Stimulated activated CD8-positive, alpha-beta memory T cell treated with anti-CD3 and anti-CD28 coated beads, Interleukin-15, amount 100 ng/mL, for 4 hours (primary cell): ENCODE measurements around the gene ADISSP.

Source experiments
- DNase-seq, 2 donors: peaks; one replicate each; pipeline ENCODE4 v3.0.0-alpha.2; 2020; ENCODE audit warnings: low read depth in 2 of 2

ADISSP gene

GRCh38 chr20:3714092-3714491, 53.5 kb downstream of the ADISSP start:
- no peak for DNase-seq

DNA sequence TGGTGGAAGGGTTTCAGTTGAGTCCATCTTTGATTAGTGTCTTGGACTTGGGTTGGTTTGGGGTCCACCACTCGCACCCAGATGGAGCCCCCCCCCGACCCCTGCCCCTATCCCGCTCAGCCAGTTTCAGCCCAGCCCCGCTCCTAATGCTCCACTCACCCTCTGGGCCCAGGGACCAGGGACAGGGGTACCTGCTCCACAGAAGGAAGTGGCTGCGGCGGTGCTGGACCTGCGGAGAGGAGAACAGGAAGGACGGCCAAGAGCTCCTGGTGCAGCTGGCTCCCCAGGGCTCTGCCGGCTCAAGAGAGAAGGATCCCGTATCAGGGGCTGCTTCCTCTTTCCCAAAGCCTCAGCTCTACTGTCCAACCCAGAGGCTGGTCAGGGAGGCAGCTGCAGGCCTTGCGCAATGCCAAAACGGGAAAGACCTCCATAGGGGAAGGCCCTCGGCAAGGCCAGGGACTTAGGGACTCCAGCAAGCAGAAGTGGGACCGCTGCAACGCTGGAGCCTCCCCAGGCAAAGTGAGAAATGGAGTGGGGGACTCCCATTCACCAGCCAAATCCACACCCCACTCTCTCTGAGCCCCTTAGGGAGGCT, 55.2 kb downstream of the ADISSP start, which contains the start of gene SIGLEC1:
Gene SIGLEC1, minus strand, starts transcription at position 322 of the 595 bp plus-strand sequence. CDS start 5,472 bp downstream, outside the sequence.
- DNase-seq: no peak

DNA sequence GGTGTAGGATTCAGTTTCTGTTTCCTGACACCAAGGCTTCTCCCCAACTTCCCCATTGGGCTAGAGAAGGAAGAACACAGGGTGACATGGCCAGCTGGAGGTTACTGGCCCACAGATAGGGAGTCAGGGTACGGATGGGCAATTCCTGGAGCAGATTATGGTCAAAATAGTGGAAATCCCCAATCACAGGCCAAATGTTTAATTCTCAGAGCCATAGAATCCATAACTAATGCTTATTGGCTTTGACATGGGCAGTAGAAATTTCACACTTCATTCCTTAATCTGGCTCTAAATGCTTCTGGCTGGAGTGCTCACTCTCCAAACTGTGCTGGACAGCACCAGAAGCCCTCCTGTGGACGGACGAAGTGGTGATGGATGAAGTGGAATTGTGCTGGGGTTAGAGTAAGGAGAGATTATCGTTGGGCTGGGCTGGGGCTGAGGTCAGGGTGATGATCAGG, 56.0 kb downstream of the ADISSP start:
- DNase-seq: no peak

GRCh38 chr20:3710703-3711483, 56.7 kb downstream of the ADISSP start:
- peak; percentile 42 for DNase-seq

GRCh38 chr20:3710011-3710466, 57.5 kb downstream of the ADISSP start:
- no peak for DNase-seq

DNA sequence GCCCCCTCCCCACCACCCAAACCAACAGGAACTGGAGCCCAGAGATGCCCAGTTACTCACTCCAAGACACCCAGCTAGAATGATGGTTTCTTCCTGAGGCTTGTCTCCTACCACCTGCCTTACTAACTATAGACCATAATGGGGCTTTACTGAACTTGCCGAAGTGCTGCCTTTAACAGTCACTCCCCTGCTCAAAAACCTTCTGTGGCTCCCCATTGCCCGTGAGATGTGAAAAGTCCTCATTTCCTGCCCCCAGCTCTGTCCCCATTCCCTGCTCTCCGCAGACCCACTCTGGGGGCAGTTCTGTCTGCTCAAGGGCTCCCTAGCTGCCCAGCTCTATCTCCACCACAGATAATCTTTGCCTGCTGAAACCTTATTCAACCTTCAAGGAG, 60.0 kb downstream of the ADISSP start:
- no peak for DNase-seq

DNA sequence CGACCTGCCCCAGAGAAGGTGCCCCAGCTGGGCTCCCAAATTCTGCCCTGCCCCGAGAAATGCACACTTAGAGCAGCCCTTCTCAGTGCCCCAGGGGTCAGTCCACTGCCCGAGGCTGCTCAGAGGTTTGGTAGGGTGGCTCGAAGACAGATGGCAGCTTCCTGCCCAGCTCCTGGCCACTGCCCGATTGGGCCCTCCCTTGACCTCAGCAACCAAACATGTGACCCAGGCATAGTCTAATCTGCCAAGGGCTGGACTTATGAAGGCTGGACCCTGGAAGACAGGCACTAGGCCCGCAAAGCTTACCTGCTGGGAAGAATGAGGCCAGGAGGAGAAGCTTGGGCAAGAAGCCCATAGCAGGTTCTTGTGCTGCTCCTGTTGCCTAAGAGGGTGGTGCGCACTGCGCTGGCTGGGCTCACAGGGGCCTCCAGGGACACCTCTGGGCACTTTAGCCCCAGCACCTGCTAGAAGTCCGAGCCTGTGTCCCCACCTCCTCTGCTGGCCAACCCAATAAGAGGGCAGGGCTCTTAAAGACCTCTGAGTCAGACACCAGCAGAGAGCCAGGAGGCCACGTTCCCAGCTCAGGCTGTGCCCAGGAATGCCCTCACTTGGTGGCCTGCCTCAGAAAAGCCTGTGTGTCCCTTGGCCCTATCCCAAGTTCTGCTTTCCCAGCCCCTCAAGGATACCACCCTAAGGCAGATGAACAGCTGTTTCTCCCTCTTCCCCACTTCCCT, 60.6 kb downstream of the ADISSP start:
- no peak for DNase-seq

GRCh38 chr20:3705970-3706739, 61.4 kb downstream of the ADISSP start:
- no peak for DNase-seq

DNA sequence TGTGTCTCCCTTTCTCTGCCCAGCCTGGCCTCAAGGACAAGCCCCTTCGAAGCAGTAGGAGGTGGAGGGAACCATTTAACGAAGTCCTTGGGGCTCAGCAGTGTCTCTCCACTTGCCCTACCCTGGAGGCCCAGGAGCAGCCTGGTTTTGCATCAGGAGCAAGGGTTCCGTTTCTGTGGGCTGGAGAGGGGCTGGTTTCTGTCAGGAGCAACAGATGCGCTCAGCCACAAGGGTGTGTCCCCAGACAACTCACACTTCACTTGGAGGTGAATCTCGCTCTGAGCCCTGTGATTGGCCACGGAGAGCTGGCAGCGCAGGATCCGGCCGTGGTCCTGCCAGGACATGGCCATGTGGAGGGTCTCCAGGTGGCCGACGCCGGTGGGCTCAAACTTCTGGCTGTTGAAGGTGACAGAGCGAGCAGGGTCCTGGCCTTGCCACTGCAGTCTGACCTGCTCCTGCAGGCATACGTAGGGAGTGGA, 62.0 kb downstream of the ADISSP start:
- no peak for DNase-seq

DNA sequence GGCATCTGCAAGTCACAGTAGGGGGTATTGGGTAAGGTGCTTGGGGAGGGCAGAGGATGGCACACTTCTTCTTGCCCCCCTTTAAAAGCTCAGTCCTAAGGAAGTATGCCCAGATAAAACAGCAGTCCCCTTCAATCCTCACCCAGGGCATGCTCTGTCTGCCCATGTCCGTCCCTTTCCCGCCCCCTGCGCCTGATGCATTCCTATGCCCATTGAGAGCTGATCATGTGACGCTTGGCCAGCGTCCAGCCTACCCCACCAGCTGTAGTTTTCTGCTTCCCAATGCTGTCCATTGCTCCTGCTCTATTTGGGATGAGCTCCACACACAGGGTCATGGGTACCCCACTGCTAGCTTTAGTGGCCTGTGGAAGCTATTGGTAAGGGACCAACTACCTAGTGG, 63.5 kb downstream of the ADISSP start:
- no peak for DNase-seq
